OCI-LY1 (cell line): Measurements from ENCODE around the gene FHIP1A.

ENCODE experiments used
- H2AFZ ChIP-seq: fragments of 200-600 bp; sonication (generic), shearing (Covaris generic); 2 replicates; pipeline ENCODE4 v1.6.0; 2014; ENCODE audit warnings: antibody characterized with exemption, mild to moderate bottlenecking, low read length
- H3F3A ChIP-seq: fragments of 200-600 bp; sonication (generic), shearing (Covaris generic); 2 replicates; pipeline ENCODE4 v1.6.0; 2014; ENCODE audit warnings: mild to moderate bottlenecking, antibody characterized with exemption, low read length, moderate library complexity; ENCODE audit not compliant: insufficient read depth
- H3K27ac ChIP-seq: fragments of 200-600 bp; sonication (generic); 2 replicates; pipeline ENCODE4 v1.5.1; 2014; ENCODE audit warnings: low read length, mixed run types, mild to moderate bottlenecking, low read depth; ENCODE audit not compliant: poor library complexity, severe bottlenecking
- H3K27me3 ChIP-seq: fragments of 200-600 bp; sonication (generic); 2 replicates; pipeline ENCODE4 v1.6.0; 2014; ENCODE audit warnings: antibody characterized with exemption, mild to moderate bottlenecking, low read length, moderate library complexity; ENCODE audit not compliant: insufficient read depth
- H3K36me3 ChIP-seq: fragments of 200-600 bp; sonication (generic); 2 replicates; pipeline ENCODE4 v1.6.1; 2014; ENCODE audit warnings: mild to moderate bottlenecking, antibody characterized with exemption, low read length, moderate library complexity, mixed read lengths; ENCODE audit not compliant: insufficient read depth
- H3K4me1 ChIP-seq: fragments of 200-600 bp; sonication (generic); 2 replicates; pipeline ENCODE4 v1.5.1; 2014; ENCODE audit warnings: mild to moderate bottlenecking, low read length, moderate library complexity; ENCODE audit not compliant: insufficient read depth, severe bottlenecking
- H3K4me2 ChIP-seq: fragments of 200-600 bp; sonication (generic), shearing (Covaris generic); 2 replicates; pipeline ENCODE4 v1.6.1; 2014; ENCODE audit warnings: low read length
- H3K4me3 ChIP-seq: fragments of 200-600 bp; sonication (generic); 2 replicates; pipeline ENCODE4 v1.5.1; 2014; ENCODE audit warnings: low read length, low read depth, mild to moderate bottlenecking, mixed read lengths; ENCODE audit not compliant: poor library complexity, severe bottlenecking
- H3K79me2 ChIP-seq: fragments of 200-600 bp; shearing (Covaris generic); 2 replicates; pipeline ENCODE4 v1.6.1; 2016; ENCODE audit warnings: mixed run types, low read length, mixed read lengths; ENCODE audit not compliant: insufficient read depth
- H3K9ac ChIP-seq: fragments of 200-600 bp; sonication (generic), shearing (Covaris generic); 2 replicates; pipeline ENCODE4 v1.6.1; 2014; ENCODE audit warnings: mild to moderate bottlenecking, low read length, mixed read lengths
- H3K9me2 ChIP-seq: fragments of 200-600 bp; sonication (generic), shearing (Covaris generic); 2 replicates; pipeline ENCODE4 v1.6.1; 2014; ENCODE audit warnings: low read depth, mild to moderate bottlenecking, low read length, mixed read lengths
- H3K9me3 ChIP-seq: fragments of 200-600 bp; shearing (Covaris generic); 2 replicates; pipeline ENCODE4 v1.6.1; 2014; ENCODE audit warnings: low read length, mixed read lengths
- H4K20me1 ChIP-seq: fragments of 200-600 bp; sonication (generic), shearing (Covaris generic); 2 replicates; pipeline ENCODE4 v1.6.0; 2016; ENCODE audit warnings: mild to moderate bottlenecking, low read length; ENCODE audit not compliant: insufficient read depth
- CTCF ChIP-seq: fragments of 200-600 bp; sonication (generic), shearing (Covaris generic); IDR thresholded peaks from 2 replicates; pipeline ENCODE4 v1.5.1; 2017; ENCODE audit warnings: mild to moderate bottlenecking, antibody characterized with exemption, low read length, moderate library complexity, mixed read lengths
- EZH2 ChIP-seq: fragments of 200-600 bp; sonication (generic), shearing (Covaris generic); IDR thresholded peaks from 2 replicates; pipeline ENCODE4 v1.8.0; 2017; ENCODE audit warnings: borderline replicate concordance, mixed run types, mild to moderate bottlenecking, antibody characterized with exemption, low read length, moderate library complexity, mixed read lengths

The FHIP1A gene

GRCh38 chr4:151420250-151420807 is 11.4 kb downstream of the FHIP1A start:
- H3K4me3 ChIP-seq: no peak overlapping the region
- TF ChIP-seq EZH2: no peak
- no peak for TF ChIP-seq CTCF
- no peak overlapping the region for H3K9ac ChIP-seq
- no peaks in the 10 kb centered on the region for H3K27me3 ChIP-seq
- H3K27ac ChIP-seq: no peak overlapping the region
- no peak overlapping the region for H2AFZ ChIP-seq
- H3K79me2 ChIP-seq: no peaks in the 10 kb centered on the region
- H3K4me1 ChIP-seq: no peaks in the 10 kb centered on the region
- no peaks in the 10 kb centered on the region for H3K36me3 ChIP-seq
- no peaks in the 10 kb centered on the region for H4K20me1 ChIP-seq
- H3K9me2 ChIP-seq: no peaks in the 10 kb centered on the region
- H3K9me3 ChIP-seq: no peaks in the 10 kb centered on the region
- H3F3A ChIP-seq: no peaks in the 10 kb centered on the region
- H3K4me2 ChIP-seq: no peak overlapping the region

- H3K79me2 ChIP-seq: no peaks in the 10 kb centered on the region
- no peak overlapping the region for H3K27ac ChIP-seq
- no peaks in the 10 kb centered on the region for H3K36me3 ChIP-seq
- no peaks in the 10 kb centered on the region for H3K9me3 ChIP-seq
- H3K4me3 ChIP-seq: no peak overlapping the region
- no peak overlapping the region for H2AFZ ChIP-seq
- no peaks in the 10 kb centered on the region for H3K9me2 ChIP-seq
- H3F3A ChIP-seq: no peaks in the 10 kb centered on the region
- no peak overlapping the region for H3K4me2 ChIP-seq
- H3K9ac ChIP-seq: no peak overlapping the region
- H3K27me3 ChIP-seq: no peaks in the 10 kb centered on the region
- no peaks in the 10 kb centered on the region for H4K20me1 ChIP-seq
- TF ChIP-seq CTCF: no peak
- no peak for TF ChIP-seq EZH2
- no peaks in the 10 kb centered on the region for H3K4me1 ChIP-seq
Observed at GRCh38 chr4:151422854-151423253, 13.9 kb downstream of the FHIP1A start.

- H3K4me2 ChIP-seq: no peak overlapping the region
- no peaks in the 10 kb centered on the region for H3K79me2 ChIP-seq
- no peaks in the 10 kb centered on the region for H3K4me1 ChIP-seq
- no peaks in the 10 kb centered on the region for H3K36me3 ChIP-seq
- no peak overlapping the region for H2AFZ ChIP-seq
- H3K9me3 ChIP-seq: no peaks in the 10 kb centered on the region
- H4K20me1 ChIP-seq: no peaks in the 10 kb centered on the region
- H3K27me3 ChIP-seq: no peaks in the 10 kb centered on the region
- H3K9me2 ChIP-seq: no peaks in the 10 kb centered on the region
- H3K4me3 ChIP-seq: no peak overlapping the region
- H3K9ac ChIP-seq: no peak overlapping the region
- H3K27ac ChIP-seq: no peak overlapping the region
- H3F3A ChIP-seq: no peaks in the 10 kb centered on the region
- TF ChIP-seq EZH2 (no peak), CTCF (no peak)
Observed at GRCh38 chr4:151426513-151426912, 17.5 kb downstream of the FHIP1A start.
